Effector memory CD8-positive, alpha-beta T cell (primary cell): ENCODE data around the gene PPP2R5C.
"Not testable (repeated sequence)": the region's sequence is repeated elsewhere in the genome, so short reads cannot be mapped to it uniquely, and the experiment has no call there.

Experiments
- ATAC-seq: fragments of 150-1000 bp; cut with Tn5 transposase; replicated peaks from 2 replicates; pipeline ENCODE4 v1.10.0; 2021; ENCODE audit warnings: mild to moderate bottlenecking, moderate library complexity
- DNase-seq, 3 experiments: peaks; one replicate each; pipeline ENCODE4 v3.0.0; 2021
- H3K27ac Mint-ChIP-seq, 2 donors: one replicate each; pipeline ENCODE4 v1.8.0; 2022; ENCODE audit warnings: mild to moderate bottlenecking in 2 of 2, mixed read lengths in 2 of 2, moderate library complexity in 2 of 2
- H3K27me3 Mint-ChIP-seq, 2 donors: one replicate each; pipeline ENCODE4 v1.8.0; 2022; ENCODE audit warnings: mixed read lengths in 2 of 2
- H3K36me3 Mint-ChIP-seq: one replicate; pipeline ENCODE4 v1.8.0; 2022; ENCODE audit warnings: mild to moderate bottlenecking, moderate library complexity, mixed read lengths; ENCODE audit not compliant: insufficient read depth
- H3K4me1 Mint-ChIP-seq, 2 donors: one replicate each; pipeline ENCODE4 v1.8.0; 2022; ENCODE audit warnings: low read depth in 2 of 2, mixed read lengths in 2 of 2
- H3K4me3 Mint-ChIP-seq, 2 donors: one replicate each; pipeline ENCODE4 v1.8.0; 2022; ENCODE audit warnings: mild to moderate bottlenecking in 2 of 2, mixed read lengths in 2 of 2, moderate library complexity in 2 of 2
- H3K9me3 Mint-ChIP-seq, 2 donors: one replicate each; pipeline ENCODE4 v1.8.0; 2022; ENCODE audit warnings: mixed read lengths in 2 of 2

PPP2R5C gene

DNA sequence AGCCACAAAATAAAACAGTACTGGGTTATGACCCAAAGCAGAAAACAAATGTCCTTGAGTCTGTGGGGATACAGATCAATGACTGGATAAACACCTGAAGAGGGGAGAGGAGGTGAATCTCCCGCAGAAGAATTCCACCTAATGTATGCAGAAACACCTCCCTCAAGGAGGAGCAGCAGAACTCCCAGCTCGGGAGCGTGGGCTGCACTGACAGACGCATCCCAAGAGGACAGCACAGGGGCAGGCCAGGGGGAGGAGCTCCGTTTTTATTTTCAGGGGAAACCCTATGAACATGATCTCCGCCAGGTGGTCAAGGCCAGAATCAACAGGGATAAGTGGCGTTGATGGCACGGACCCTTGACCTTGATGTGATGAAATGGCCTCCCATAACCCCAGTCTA is 41.8 kb upstream of the PPP2R5C start:
- Mint-ChIP-seq H3K36me3 (peaks cover 26% of the 10 kb centered on the region), H3K4me1 (peaks cover 50 to 52% of the 10 kb centered on the region in 2 donors), H3K27ac (peak overlapping the region; percentile 85 to 90), H3K27me3 (no peaks in the 10 kb centered on the region), H3K4me3 (peak overlapping the region; percentile 3 to 43), H3K9me3 (no peaks in the 10 kb centered on the region)
- ATAC-seq = no peak
- peak in 1 of 3 experiments; percentile 0 for DNase-seq

- DNase-seq (peak in 1 of 3 experiments; percentile 0), ATAC-seq (no peak)
- H3K4me1 Mint-ChIP-seq = peaks cover 43 to 55% of the 10 kb centered on the region in 2 donors
- H3K9me3 Mint-ChIP-seq = no peaks in the 10 kb centered on the region
- peaks cover 29% of the 10 kb centered on the region for H3K36me3 Mint-ChIP-seq
- H3K27me3 Mint-ChIP-seq = no peaks in the 10 kb centered on the region
- peak overlapping the region; percentile 72 for H3K4me3 Mint-ChIP-seq
- H3K27ac Mint-ChIP-seq = peak overlapping the region; percentile 97
Measured at GRCh38 chr14:101721111-101721510, 40.4 kb upstream of the PPP2R5C start.

DNA sequence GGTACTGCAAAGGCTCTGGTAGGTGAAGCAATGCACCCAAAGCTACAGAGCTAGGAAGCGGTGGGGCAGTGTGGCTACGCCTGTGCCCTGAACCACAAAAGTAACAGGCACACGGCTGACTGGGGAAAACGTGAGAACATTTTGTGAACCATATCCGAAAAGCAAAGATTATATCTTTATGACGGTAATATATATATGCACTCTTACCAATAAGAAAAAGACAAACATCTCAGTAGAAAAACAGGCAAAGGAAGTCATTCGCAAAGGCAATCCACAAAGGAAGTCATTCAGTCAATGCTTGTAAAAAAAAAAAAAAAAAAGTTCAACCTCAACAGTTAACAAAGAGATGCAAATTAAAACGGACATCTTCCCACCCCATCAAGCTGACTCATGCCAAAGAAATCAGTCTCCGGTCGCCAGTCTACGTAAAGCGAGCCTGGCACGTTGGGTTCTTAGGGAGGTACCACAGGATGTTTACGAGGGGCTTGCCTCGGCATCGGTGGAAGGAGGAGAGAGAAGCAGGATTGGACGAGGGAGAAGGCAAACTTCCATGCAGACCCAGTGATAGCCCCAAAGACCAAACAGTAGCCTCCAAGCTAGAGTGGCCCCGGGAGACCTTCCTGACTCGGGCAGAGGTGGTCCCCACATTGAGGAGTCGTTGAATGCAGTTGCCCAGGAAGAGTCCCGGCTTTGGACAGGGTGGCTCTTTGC is 39.4 kb upstream of the PPP2R5C start:
- DNase-seq (peak; percentile 75 to 83 (median 79)), ATAC-seq (peak; percentile 76)
- Mint-ChIP-seq H3K4me3 (peak overlapping the region; percentile 72), H3K27ac (peak overlapping the region; percentile 97), H3K9me3 (no peaks in the 10 kb centered on the region), H3K27me3 (no peaks in the 10 kb centered on the region), H3K36me3 (peaks cover 29% of the 10 kb centered on the region), H3K4me1 (peaks cover 44 to 56% of the 10 kb centered on the region in 2 donors)

GRCh38 chr14:101723061-101723595 is 38.4 kb upstream of the PPP2R5C start:
- Mint-ChIP-seq H3K9me3 (no peaks in the 10 kb centered on the region), H3K27me3 (no peaks in the 10 kb centered on the region), H3K4me1 (peaks cover 39 to 62% of the 10 kb centered on the region in 2 donors), H3K4me3 (peak overlapping the region; percentile 72), H3K36me3 (peaks cover 29% of the 10 kb centered on the region), H3K27ac (peak overlapping the region; percentile 97)
- ATAC-seq = no peak
- no peak for DNase-seq

GRCh38 chr14:101725652-101726051 is 35.9 kb upstream of the PPP2R5C start:
- not testable (repeated sequence) for H3K9me3 Mint-ChIP-seq, DNase-seq, ATAC-seq, H3K27me3 Mint-ChIP-seq
- peaks cover 31% of the 10 kb centered on the region for H3K36me3 Mint-ChIP-seq
- H3K27ac Mint-ChIP-seq = peak overlapping the region; percentile 11 to 88
- H3K4me1 Mint-ChIP-seq = peaks cover 40 to 69% of the 10 kb centered on the region in 2 donors
- H3K4me3 Mint-ChIP-seq = peak overlapping the region in 1 of 2 donors; percentile 29

- H3K27ac Mint-ChIP-seq = peak overlapping the region; percentile 11 to 88
- H3K4me1 Mint-ChIP-seq = peaks cover 43 to 72% of the 10 kb centered on the region in 2 donors
- ATAC-seq (peak; percentile 4), DNase-seq (no peak)
- no peaks in the 10 kb centered on the region for H3K27me3 Mint-ChIP-seq
- H3K36me3 Mint-ChIP-seq = peaks cover 36% of the 10 kb centered on the region
- peaks cover 0 to 4% of the 10 kb centered on the region in 2 donors for H3K9me3 Mint-ChIP-seq
- peak overlapping the region; percentile 49 for H3K4me3 Mint-ChIP-seq
Measured at GRCh38 chr14:101726295-101726953, 35.1 kb upstream of the PPP2R5C start.

DNA sequence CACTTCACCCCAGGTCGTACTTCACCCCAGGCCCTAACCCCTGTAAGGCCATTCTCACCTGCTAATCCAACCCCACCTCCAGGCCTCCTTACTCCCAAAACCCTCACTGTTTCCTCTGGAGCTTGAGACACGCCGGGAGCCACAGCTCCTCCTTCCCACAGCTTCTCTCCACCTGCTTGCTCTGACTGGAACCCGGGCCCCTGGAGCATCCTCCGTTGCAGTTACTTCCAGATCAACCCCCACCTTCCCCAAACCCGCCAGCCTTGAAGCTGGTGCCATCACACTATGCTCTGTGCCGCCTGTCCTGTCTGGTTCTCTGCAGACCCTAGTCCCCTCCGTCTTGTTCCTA is 34.6 kb upstream of the PPP2R5C start:
- Mint-ChIP-seq H3K4me1 (peaks cover 48 to 77% of the 10 kb centered on the region in 2 donors), H3K27ac (peak overlapping the region; percentile 11 to 88), H3K36me3 (peaks cover 34% of the 10 kb centered on the region), H3K27me3 (no peaks in the 10 kb centered on the region), H3K4me3 (peak overlapping the region; percentile 49), H3K9me3 (peaks cover 0 to 4% of the 10 kb centered on the region in 2 donors)
- DNase-seq = no peak
- ATAC-seq = no peak

DNA sequence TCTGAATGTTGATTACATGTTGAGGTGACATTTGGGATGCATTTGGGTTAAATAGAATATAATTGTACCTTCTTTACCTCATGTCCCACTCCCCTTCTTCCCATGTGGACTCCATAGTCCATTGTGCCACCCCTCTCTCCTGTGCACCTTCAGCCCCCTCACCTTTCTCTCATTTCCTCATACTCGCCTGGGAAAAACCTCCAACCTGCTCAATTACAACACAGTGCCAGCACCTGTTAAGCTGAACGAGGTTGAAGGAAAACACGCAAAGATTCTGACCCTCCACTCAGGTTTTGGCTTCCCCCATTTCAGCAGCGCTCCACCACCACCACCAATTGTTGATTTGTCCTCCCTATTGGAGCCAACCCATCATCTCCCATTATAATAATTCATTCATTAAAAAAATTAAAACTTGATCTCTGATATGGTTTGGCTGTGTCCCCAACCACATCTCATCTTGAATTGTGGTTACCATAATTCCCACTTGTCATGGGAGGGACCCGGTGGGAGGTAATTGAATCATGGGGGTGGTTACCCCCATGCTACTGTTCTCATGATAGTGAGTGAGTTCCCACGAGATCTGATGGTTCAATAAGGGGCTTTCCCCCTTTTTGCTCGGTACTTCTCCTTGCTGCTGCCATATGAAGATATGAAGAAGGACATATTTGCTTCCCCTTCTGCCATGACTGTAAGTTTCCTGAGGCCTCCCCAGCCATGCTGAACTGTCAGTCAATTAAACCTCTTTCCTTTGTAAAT is 33.7 kb upstream of the PPP2R5C start:
- peaks cover 46 to 75% of the 10 kb centered on the region in 2 donors for H3K4me1 Mint-ChIP-seq
- H3K4me3 Mint-ChIP-seq = peak overlapping the region; percentile 17 to 43
- H3K27me3 Mint-ChIP-seq = no peaks in the 10 kb centered on the region
- peak overlapping the region; percentile 11 to 85 for H3K27ac Mint-ChIP-seq
- ATAC-seq (no peak), DNase-seq (no peak)
- H3K36me3 Mint-ChIP-seq = peaks cover 26% of the 10 kb centered on the region
- H3K9me3 Mint-ChIP-seq = peaks cover 0 to 4% of the 10 kb centered on the region in 2 donors

DNA sequence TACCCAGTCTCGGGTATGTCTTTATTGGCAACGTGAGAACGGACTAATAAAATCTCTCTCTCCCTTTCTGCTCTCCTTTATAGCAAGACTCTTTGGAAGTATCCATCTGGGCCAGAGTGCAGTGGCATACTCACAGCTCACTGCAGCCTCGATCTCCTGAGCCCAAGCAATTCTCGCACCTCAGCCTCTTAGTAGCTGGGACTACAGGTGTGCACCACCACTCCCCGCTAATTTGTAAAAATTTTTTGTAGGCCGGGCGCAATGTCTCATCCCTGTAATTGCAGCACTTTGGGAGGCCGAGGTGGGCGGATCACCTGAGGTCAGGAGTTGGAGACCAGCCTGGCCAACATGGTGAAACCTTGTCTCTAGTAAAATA is 33.2 kb upstream of the PPP2R5C start:
- H3K4me1 Mint-ChIP-seq = peaks cover 43 to 70% of the 10 kb centered on the region in 2 donors
- H3K27ac Mint-ChIP-seq = peak overlapping the region; percentile 11 to 85
- peak overlapping the region in 1 of 2 donors; percentile 43 for H3K4me3 Mint-ChIP-seq
- no peaks in the 10 kb centered on the region for H3K27me3 Mint-ChIP-seq
- peaks cover 0 to 4% of the 10 kb centered on the region in 2 donors for H3K9me3 Mint-ChIP-seq
- ATAC-seq = no peak
- H3K36me3 Mint-ChIP-seq = peaks cover 21% of the 10 kb centered on the region
- no peak for DNase-seq

GRCh38 chr14:101729382-101729781 is 32.1 kb upstream of the PPP2R5C start:
- peaks cover 21% of the 10 kb centered on the region for H3K36me3 Mint-ChIP-seq
- H3K4me3 Mint-ChIP-seq = peak overlapping the region in 1 of 2 donors; percentile 80
- peaks cover 46 to 70% of the 10 kb centered on the region in 2 donors for H3K4me1 Mint-ChIP-seq
- H3K27ac Mint-ChIP-seq = peak overlapping the region; percentile 93 to 96
- DNase-seq = no peak
- ATAC-seq = no peak
- H3K27me3 Mint-ChIP-seq = no peaks in the 10 kb centered on the region
- peaks cover 0 to 4% of the 10 kb centered on the region in 2 donors for H3K9me3 Mint-ChIP-seq

GRCh38 chr14:101730157-101730556 is 31.4 kb upstream of the PPP2R5C start:
- peaks cover 46 to 70% of the 10 kb centered on the region in 2 donors for H3K4me1 Mint-ChIP-seq
- H3K27me3 Mint-ChIP-seq, ATAC-seq, DNase-seq, H3K9me3 Mint-ChIP-seq: not testable (repeated sequence)
- peak overlapping the region; percentile 93 to 96 for H3K27ac Mint-ChIP-seq
- H3K36me3 Mint-ChIP-seq = peaks cover 20% of the 10 kb centered on the region
- peak overlapping the region; percentile 80 to 88 for H3K4me3 Mint-ChIP-seq

DNA sequence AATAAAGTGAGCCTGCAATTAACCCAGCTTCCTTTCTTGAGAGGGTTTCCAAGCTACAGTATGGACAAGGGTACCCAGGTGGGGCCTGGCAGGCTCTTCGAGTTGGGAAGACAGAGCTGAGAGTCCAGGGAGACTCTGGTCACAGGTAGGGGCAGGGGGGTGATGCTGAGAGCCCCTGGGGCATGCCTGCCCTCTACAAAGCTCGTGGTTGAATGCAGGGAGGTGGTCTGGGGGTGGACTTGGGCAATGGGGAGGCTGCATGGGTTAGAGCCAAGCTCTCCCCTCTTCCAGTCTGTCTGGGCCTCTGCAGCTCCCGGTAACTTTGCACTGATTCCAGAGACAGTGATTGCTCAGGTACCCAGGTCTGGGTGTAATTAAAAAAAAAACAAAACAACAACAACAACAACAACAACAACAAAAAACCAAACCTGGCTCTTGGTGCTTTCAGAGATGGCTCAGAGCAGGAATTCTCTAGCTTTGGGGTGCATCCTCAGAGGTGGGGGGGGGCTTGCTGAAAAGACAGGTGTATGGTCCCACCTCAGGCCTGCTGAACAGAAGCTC is 30.8 kb upstream of the PPP2R5C start:
- Mint-ChIP-seq H3K4me1 (peaks cover 46 to 64% of the 10 kb centered on the region in 2 donors), H3K27ac (peak overlapping the region; percentile 93 to 96), H3K4me3 (peak overlapping the region; percentile 80 to 88), H3K27me3 (no peaks in the 10 kb centered on the region), H3K36me3 (peaks cover 15% of the 10 kb centered on the region), H3K9me3 (peaks cover 0 to 4% of the 10 kb centered on the region in 2 donors)
- no peak for ATAC-seq
- DNase-seq = no peak
